NCI-H2196 treated with DMSO at 0.1 percent for 48 hours (cell line): ENCODE data around the gene SLC4A5.

ENCODE experiments used
- DNase-seq: peaks from one replicate; lab custom pipeline; 2025; ENCODE audit not compliant: unreplicated experiment; lab: John Stamatoyannopoulos, UW

Gene SLC4A5

DNA sequence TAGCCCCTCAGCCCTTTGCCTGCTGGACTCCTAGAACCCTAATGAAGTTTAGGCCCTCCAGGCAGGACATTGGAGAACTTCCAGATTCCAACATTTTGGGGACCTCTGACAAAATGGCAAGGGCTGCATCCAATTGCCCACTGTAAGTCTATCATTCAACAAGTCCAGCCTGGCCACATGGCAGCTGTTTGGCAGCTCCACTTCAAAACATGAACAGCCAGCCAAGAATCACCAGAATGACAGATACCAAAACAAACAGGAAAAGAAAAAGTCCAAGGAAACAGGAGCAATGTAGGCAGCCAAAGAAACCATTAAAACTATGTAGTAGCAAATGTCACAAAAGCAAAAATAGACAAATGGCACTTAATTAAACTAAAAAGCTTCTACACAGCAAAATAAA is 25.5 kb downstream of the SLC4A5 start:
- DNase-seq = no peak

- no peak for DNase-seq
Measured at GRCh38 chr2:74316627-74317295, 26.5 kb downstream of the SLC4A5 start.

- no peak for DNase-seq
Measured at GRCh38 chr2:74314107-74314506, 29.1 kb downstream of the SLC4A5 start.

DNA sequence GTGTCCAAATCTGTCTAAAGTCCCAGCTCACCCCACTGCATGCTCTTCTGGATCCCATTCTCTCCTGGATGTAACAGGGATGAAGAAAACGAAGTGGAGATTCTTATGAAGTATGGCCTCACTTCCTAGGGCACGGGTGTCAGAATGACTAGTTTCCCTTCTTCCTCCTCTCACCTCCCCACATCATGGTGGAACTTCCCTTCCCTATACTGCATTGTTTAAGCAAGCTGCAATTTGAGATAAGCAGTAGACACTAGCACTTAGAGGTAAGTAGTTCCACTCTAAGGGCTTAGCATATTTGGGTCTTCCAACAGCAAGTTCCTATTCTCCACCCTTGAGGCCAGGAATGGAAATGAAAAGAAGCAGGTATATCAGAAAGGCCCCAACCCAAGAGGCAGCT is 29.7 kb downstream of the SLC4A5 start:
- DNase-seq = no peak

DNA sequence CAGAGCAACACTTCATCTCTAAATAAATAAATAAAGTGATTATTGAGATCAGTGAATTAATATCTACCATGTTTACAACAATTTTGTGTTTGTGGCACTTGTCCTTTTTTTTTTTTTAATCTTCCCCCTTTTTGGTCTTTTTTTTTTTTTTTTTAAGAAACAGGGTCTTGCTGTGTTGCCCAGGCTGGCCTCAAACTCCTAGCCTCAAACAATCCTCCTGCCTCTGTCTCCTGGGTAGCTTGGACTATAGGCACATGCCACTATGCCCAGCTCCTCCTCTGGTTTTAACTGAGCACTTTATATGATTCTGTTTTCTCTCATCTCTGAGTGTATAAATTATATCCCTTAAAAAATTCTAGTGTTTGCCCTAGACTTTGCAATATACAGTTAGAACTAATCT is 30.3 kb downstream of the SLC4A5 start:
- DNase-seq = no peak

DNA sequence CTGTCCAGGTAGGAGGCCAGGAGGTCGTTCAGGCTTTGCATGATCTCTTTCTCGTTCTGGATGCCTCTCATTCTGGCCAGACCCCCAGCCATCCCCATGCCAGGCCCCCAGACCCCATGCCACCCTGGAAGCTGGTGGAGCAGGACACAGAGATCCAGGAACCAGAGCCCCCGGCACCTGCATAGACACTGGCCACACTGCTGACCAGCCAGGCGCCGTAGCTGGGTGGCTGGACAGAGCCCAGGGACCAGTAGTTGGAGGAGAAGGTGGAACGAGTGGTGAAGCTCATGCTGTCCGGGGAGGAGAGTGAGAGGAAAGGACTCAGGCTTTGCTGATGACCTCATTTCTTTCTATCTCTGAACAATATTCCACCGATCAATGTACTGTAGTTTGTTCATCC is 35.5 kb downstream of the SLC4A5 start:
- DNase-seq = no peak

DNA sequence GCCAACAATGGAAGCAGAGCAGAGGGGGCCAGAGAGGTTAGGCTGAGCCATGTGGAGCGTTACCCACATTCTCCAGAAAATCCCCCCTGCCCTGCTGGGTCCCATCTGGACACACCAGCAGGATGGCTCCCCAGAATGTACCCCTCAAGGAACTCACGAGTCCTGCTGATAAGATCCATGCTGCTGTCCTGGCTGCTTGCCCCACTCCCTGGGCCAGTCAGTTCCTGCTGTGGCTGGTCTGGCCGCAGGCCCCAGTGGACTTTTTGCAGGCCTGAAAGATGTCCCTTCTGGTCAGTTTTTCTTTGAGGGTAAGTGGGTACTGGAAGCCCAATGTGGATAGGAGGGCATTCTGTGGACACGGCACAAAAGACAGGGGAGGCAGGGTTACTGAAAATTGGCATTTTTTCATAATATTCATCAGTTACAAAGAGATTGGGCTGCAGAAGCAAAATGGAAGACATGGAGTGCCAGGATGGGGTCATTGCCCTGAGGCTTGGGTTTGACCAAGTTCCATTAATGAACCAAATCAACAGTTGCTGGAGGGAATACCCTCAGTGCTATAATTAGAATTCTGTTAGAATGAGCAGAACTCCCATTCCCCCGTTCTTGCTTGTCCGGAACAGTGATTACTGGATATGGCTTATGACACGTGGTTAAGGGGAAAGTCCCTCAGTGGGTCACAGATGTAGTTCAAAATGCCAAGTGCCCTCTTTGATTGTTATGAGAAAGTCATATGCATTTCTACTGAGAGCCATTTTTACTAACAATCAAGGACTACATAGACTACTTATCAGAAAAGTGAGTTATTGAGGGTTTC is 38.7 kb downstream of the SLC4A5 start:
- no peak for DNase-seq

GRCh38 chr2:74302865-74303264 is 40.4 kb downstream of the SLC4A5 start:
- no peak for DNase-seq

- DNase-seq = no peak
Measured at GRCh38 chr2:74301262-74301661, 42.0 kb downstream of the SLC4A5 start.

- no peak for DNase-seq
Measured at GRCh38 chr2:74300506-74300905, 42.7 kb downstream of the SLC4A5 start.

GRCh38 chr2:74297950-74298349 is 45.3 kb downstream of the SLC4A5 start:
- no peak for DNase-seq

- no peak for DNase-seq
Measured at GRCh38 chr2:74297391-74297790, 45.8 kb downstream of the SLC4A5 start.

GRCh38 chr2:74293191-74293991 is 49.8 kb downstream of the SLC4A5 start:
- DNase-seq = no peak

DNA sequence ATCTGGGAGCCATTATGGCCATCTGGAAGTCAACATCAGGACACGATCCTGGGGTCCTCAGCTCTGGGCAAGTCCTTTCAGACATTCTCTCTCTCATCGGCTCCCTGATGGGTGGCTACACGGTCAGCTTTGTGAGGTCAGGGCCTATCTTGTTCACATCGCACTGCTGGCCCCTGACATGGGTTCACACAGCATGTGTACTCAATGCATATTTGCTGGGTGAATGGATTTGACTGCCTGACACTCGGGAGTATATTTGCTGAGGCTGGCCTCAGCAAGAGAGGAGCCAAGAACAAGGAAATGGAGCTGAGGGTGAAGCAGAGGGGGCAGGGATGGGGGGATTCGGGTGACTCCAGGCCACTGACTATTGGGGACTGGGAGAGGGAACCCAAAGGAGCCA is 50.5 kb downstream of the SLC4A5 start:
- no peak for DNase-seq

DNA sequence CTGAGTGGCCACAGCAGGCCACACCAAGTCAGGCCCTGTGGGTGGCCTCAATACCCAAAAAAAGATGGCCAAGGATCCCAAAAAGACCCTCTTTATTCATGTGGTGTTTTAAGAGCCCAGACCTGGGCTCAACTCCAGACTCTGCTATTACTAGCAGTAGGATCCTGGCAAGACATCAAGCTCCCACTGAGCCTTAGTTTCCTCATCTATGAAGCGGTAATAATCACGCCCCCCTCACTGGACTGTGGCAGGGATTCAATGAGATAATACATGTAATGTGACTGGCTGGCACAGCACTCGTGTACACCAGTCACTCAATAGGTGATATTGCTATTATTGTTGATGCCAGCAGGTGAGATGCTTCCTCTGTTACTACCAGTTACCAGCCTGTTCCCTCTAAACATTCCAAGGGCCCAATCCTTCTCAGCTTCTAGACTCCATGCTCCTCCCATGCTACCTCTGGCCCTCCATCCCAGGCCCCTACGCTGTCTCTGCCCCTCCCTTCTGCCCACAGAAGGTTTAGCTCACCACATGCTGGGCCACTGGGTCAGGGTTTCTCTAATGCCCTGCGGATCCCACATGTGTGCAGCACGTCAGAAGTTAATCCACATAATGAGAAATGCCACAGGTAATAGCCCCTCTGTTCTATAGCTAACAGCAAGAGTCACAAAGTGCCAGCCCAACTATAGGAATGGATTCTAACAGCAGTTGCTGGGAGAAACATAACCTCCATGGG is 51.2 kb downstream of the SLC4A5 start:
- DNase-seq = no peak

- no peak for DNase-seq
Measured at GRCh38 chr2:74291218-74291544, 52.0 kb downstream of the SLC4A5 start.

DNA sequence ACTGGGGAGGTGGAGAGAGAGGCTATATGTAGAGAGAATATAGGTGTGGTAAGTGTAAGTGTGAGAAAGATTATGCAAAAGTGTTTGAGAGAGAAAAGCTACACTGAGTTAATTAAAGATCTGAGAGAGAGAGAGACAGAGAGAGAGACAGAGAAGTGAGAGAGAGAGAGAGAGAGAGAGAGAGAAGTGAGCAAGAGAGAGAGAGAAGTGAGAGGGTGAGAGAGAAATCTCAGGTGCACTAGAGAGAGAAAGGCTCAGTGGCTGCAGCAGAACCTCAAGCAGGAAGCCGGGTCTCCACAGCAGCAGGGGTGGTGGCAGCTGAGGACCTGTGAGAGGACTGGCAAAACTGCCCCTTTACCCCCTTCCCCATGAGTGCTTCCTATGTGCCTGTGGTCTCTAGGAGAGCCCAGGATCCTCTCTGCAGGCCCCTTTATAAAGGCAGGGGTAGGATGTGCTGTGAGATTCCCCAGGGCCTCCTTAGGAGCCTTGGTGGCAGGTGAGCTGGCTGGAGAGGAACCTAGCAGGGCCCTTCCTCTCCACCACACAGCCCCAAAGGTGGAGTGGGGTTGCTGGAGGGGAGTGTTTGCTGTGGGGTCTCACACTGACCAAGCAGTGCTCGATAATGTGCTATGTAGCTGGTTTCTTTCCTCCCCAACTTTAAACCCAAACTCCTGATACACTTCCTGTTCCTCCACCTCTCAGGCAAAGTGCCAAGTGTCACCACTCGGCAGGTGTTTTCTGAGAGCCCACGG is 52.6 kb downstream of the SLC4A5 start:
- no peak for DNase-seq

- DNase-seq = no peak
Measured at GRCh38 chr2:74290066-74290465, 53.1 kb downstream of the SLC4A5 start.

DNA sequence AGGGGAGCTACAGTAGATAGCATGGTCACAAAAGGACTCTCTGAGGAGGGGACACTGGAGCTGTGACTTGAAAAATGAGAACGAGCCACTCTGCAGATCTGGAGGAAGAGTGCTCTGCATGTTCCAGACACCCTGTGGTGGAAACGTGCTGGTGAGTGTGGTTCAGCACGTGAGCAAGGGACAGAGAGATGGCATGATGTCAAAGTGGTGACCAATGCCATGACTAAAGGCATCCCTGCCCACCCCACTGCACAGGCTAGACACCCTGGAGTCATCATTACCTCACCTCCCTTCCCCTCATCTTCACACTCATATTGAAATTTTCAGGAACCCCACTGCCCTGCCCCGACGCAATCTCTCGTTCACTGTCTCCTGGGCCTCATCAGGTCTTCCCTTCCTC is 56.5 kb downstream of the SLC4A5 start:
- no peak for DNase-seq

GRCh38 chr2:74281141-74281975 is 61.9 kb downstream of the SLC4A5 start:
- DNase-seq = no peak
